NCI-H524 (cell line): ENCODE measurements around the gene SUGCT.
"Not testable (repeated sequence)": the region's sequence is repeated elsewhere in the genome, so short reads cannot be mapped to it uniquely, and the experiment has no call there.

Source experiments
- DNase-seq, 2 experiments: peaks; one replicate each; lab custom pipeline; 2025; lab: John Stamatoyannopoulos, UW

Gene SUGCT

DNA sequence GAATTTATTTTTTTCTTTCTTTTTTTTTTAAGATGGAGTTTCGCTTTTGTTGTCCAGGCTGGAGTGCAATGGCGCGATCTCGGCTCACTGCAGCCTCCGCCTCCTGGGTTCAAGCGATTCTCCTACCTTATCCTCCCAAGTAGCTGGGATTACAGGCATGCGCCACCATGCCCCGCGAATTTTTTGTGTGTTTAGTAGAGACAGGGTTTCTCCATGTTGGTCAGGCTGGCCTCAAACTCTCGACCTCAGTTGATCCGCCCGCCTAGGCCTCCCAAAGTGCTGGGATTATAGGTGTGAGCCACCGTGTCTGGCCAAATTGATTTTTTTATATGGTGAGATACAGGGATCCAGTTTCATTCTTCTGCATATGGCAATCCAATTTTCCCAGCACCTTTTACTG, 5.1 kb downstream of the SUGCT start:
- DNase-seq: not testable (repeated sequence)

GRCh38 chr7:40141916-40142315, 7.1 kb downstream of the SUGCT start:
- not testable (repeated sequence) for DNase-seq

DNA sequence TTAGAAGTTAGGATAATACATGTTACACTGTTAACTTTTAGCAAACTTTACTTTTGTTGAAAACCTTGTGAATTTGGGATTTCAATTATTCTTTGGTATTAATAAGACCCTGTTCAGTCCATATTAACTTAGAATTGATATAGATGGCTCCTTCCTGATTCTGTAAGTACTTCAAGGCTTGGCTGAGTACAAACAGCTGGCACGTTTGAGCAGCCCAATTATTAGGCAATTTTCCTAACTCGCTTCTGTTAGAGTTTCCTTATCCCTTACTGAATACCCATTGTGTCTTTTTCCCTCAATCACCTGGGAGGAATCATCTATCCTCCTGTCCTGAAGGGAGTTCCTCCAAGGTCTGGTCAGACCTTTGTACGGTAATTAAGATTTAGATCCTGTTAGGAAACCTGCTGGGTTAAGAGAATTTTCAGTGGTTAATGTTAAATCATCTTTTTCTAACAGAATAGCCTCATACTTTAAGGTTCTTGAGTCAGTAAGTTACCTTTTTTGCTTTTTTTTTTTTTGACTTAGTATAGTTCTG, 10.9 kb downstream of the SUGCT start:
- DNase-seq: not testable (repeated sequence)

DNA sequence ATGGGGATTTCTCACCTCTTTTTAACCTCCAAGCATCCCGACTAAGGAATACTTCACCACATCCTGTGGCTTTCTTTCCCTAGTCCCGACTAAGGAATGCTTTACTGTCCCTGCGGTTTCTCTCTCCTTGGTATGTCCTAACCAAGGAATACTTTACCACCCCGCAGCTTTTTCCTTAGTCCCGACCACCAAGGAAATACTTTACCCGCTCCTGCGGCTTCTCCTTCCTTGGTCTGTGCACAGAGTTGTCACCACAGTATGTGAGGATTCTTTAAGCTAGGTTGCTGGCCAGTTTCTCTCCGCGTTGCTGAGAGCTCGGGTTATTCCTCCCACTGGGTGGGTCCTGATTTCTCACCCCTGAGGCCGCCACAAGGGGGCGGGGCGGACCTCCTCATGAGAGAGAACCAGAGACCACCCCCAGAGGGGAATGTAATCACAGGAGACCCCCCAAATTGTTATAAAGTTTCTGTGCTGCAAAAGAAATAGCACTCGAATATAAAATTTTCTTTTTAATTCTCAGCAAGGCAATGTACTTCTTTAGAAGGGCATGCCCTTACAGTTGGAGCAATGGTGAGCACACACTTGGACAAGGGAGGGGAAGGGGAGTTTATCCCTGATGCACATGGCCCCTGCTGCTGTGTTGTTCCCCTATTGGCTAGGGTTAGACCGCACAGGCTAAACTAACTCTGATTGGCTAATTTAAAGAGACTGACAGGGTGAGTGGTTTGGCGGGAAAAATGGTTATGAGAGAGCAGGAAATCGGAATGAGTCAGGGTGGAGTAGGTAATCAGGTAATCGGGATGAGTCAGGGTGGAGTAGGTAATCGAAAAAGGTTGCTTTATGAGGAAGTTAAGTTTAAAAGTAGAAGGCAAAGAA, 12.8 kb downstream of the SUGCT start:
- DNase-seq: no peak

GRCh38 chr7:40148247-40148580, 13.4 kb downstream of the SUGCT start:
- not testable (repeated sequence) for DNase-seq

DNA sequence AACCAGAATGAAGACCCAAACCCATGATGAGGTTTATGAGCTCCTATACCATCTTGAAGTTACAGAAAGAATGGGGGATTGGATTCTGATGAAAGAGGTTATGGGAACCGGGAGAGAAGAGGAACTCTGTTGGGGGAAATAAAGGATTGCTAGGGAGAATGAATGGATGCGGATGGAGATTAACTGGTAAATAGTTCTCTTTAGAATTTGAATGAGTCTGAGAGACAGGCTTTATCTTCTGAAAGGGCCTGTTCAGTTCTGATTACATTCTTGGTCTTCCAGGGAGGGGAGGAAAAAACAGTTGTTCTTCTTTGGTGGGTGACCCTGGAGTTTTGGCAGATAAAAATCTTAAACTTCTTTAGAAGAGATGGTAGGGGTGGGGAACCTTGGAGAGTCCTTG, 13.9 kb downstream of the SUGCT start:
- no peak for DNase-seq

DNA sequence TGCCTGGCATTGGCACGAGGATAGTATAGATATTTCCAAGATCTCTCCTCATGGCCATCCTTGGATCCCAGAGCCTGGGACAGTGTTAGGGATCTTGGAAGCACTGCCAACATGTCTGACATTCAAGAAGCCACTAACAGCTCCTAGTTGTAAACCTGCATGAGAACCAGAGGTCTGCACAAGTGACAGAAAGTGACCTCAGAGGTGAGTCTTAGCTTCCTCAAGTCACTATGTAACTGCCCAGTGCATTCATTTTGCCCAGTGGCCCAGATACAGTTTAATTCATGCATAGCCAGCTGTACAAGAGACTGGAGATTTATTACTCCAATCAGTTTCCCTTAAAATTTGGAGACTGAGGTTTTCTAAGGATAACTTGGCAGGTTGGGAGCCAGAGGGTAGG, 16.7 kb downstream of the SUGCT start:
- no peak for DNase-seq

DNA sequence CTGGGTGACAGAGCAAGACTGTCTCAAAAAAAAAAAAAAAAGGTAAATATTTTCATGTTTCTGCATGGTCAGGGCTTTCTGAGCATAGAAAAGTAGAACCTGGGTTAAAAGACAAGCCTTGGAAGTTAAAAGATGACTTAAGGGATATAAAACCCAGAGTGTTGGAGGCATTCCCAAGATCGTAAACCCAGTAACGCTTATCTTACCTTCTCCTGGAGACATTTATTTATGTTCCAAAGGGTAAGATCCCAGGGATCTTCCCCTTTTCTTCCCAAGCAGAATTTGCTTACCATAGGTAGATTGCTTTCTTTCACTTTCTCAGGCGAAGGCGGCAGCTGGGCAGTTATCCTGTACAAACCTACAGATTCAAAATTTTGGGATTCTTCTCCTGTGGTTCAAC, 22.2 kb downstream of the SUGCT start:
- no peak for DNase-seq

DNA sequence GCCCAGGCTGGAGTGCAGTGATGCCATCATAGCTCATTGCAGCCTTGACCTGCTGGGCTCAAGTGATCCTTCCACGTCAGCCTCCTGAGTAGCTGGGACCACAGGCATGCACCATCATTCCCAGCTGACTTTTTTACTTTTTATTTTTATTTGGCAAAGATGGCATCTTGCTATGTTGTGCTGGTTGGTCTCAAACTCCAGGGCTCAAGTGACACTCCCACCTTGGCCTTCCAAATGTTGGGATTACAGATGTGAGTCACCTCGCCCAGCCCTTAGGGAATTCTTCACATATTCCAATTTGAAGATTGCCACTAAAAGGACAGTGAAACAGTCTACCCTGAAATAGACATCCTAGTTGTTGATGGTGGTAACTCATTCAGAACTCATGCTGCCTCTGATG, 27.7 kb downstream of the SUGCT start:
- DNase-seq: no peak

DNA sequence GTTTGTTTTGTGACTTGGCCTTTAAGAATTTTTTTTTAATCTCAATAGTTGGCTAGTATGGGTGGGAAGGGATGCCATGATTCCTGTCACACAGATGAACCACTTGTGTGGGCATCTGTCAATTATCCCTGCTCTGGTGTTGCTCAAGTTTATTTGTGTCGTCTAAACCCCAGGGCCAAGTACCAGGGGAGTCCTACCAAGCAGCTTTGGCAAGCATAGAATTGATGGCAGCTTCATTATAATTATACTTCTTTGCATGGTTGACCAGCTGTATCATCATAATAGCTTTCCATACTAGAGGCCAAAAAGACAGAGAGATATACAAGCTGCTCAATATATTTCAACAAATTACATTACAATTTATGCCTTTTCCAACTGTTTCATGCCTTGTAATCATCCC, 30.4 kb downstream of the SUGCT start:
- no peak for DNase-seq

DNA sequence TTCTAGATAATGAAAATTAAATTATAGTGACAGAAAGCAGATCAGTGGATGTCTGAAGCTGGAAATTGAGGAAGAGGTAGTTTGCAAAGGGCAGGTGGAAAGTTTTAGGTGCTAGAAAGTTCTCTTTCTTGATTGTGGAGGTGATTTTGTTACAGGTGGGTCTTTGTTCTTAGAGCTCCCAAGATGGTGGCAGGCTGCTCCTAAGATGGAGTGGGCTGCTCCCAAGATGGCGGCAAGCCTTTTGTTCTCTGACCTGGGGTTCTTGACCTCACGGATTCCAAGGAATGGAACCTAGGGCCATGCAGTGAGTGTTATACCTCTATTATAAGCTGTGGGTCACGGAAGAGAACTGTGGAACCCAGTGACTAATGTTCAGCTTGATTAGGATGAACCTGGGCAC, 32.5 kb downstream of the SUGCT start:
- DNase-seq: no peak

DNA sequence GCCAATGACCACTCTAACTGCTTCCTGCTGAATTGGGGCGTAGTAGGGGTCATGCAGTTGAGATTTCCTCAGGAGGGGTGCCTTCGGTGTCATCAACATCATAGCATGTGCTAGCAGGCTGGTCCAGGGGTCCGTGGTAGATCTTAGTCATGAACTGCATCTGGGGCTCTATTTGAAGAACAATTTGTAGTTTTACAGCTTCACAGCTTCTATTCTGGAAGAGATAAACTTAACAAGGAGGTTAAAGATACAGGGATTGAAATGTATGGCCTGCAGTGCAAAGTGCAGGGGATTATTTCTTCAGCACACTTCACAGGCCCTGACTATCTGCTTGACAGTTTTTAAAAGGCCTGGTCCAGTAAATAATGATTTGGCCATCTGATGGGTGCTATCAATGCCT, 33.5 kb downstream of the SUGCT start:
- not testable (repeated sequence) for DNase-seq

DNA sequence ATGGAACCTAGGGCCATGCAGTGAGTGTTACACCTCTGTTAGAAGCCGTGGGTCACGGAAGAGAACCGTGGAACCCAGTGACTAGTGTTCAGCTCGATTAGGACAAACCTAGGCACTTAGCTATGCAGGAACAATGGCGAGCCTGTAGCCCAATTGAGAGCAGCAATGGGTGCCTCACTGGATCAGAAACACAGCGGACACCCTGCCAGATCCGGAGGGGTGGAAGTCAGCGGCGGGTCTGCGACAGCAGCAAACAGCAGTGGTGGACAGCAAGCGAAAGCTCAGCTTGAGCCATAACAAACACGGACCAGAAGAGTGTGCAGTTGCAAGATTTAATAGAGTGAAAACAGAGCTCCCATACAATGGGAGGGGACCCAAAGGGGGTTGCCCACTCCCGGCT, 38.3 kb downstream of the SUGCT start:
- DNase-seq: not testable (repeated sequence)

DNA sequence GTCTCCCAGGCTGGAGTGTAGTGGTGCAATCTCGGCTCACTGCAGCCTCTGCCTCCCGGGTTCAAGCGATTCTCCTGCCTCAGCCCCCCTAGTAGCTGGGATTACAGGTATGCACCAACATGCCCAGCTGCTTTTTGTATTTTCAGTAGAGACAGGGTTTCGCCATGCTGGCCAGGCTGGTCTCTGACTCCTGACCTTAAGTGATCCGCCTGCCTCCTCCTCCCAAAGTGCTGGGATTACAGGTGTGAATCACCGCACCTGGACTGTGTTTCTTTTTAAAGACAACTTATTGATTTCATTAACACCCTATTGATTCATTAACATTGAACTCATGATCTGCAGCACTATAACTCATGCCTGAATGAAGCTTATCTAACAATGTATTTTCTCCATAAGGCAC, 40.5 kb downstream of the SUGCT start:
- not testable (repeated sequence) for DNase-seq

GRCh38 chr7:40175725-40176510, 41.1 kb downstream of the SUGCT start:
- no peak for DNase-seq

- no peak for DNase-seq
Measured at GRCh38 chr7:40177071-40177470, 42.3 kb downstream of the SUGCT start.

- DNase-seq: no peak
Measured at GRCh38 chr7:40182452-40182851, 47.6 kb downstream of the SUGCT start.

DNA sequence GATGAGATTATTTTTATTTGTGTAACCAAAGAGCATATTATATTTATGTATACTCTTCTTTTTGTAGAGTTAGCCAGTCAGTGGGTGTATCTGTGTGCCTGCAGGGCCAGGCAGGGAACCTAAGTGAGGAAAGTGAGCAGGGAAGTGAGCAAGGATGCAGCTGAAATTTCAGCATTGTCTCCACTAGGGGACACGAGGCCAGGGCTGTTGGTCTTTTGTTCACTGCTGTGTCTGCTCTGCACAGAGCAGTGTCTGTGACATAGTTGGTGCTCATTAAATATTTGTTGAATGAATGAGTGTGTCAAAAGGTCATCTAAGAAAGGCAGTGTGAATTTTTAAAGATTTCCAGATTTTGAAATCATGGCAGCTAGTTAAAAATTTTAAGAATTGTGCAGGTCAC, 51.8 kb downstream of the SUGCT start:
- DNase-seq: no peak

- DNase-seq: no peak
Measured at GRCh38 chr7:40192036-40192435, 57.2 kb downstream of the SUGCT start.

- DNase-seq: no peak
Measured at GRCh38 chr7:40194745-40195144, 59.9 kb downstream of the SUGCT start.

- no peak for DNase-seq
Measured at GRCh38 chr7:40197527-40197926, 62.7 kb downstream of the SUGCT start.

DNA sequence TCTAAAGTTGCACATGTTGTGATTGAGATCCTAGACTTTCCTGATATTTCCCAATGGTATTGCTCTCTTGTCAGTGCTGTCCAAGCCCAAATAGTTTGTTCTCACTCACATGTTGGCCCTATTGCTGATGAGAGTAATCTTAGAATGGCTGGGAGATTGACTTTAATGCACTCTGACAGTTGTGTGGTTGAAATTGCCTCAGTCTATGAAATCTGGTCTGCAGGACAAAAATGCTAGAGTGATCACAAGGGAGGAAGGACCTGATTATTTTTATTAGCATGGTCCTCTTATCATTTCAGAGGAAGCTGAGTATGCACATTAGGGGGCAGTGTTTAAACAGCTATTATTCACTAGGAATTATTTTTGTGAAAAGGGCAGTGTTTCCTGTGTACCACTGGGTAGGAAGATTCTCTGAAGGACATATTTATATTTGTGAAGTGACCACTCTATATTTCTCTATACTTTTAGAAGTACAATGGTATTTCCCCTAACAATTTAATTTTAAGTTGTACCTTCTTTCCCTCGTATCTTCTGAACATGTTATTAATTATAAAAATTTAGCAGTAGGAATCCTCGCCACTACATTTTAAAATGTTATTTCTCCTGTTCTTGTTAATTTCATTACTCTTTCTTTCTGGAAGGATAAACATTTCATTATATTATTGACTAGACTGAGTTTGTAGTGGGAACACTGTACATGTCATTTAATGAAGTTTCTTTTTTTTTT, 64.4 kb downstream of the SUGCT start:
- DNase-seq: peak in 1 of 2 experiments; percentile 35
